HEK293T (cell line): ENCODE data around the gene SYNCRIP.
A peak's percentile ranks its signal among the peaks of the same experiment; 100 is the strongest.

Experiments
- CTCF ChIA-PET: fragments of 350-600 bp; formaldehyde crosslinking; extraction: SDS; loops from one replicate; lab custom pipeline; 2021; ENCODE audit warnings: antibody characterized with exemption, inconsistent platforms; lab: Yijun Ruan, JAX
- POLR2A ChIA-PET: fragments of 350-600 bp; formaldehyde crosslinking; extraction: SDS; loops from one replicate; lab custom pipeline; 2020; ENCODE audit warnings: antibody characterized with exemption, inconsistent platforms; lab: Yijun Ruan, JAX
- DNase-seq: peaks from one replicate; pipeline ENCODE4 v3.0.0; 2012; ENCODE audit warnings: mixed read lengths; ENCODE audit errors: extremely low spot score
- ARNT ChIP-seq: fragments of 450-650 bp; IDR thresholded peaks from 2 replicates; pipeline ENCODE4 v1.6.1; 2017; ENCODE audit warnings: mild to moderate bottlenecking
- BHLHE40 ChIP-seq: fragments of 450-650 bp; IDR thresholded peaks from 2 replicates; pipeline ENCODE4 v1.6.1; 2016; ENCODE audit warnings: mild to moderate bottlenecking, moderate library complexity, borderline replicate concordance
- CTBP1 ChIP-seq: fragments of 450-650 bp; IDR thresholded peaks from 2 replicates; pipeline ENCODE4 v1.6.1; 2016; ENCODE audit warnings: borderline replicate concordance
- ELF4 ChIP-seq: fragments of 450-650 bp; IDR thresholded peaks from 2 replicates; pipeline ENCODE4 v1.6.1; 2017; ENCODE audit warnings: antibody characterized with exemption
- FOXA1 ChIP-seq: fragments of 450-650 bp; IDR thresholded peaks from 2 replicates; pipeline ENCODE4 v1.6.1; 2016; ENCODE audit warnings: mild to moderate bottlenecking
- FOXK2 ChIP-seq: fragments of 450-650 bp; IDR thresholded peaks from 2 replicates; pipeline ENCODE4 v1.6.1; 2016; ENCODE audit warnings: mild to moderate bottlenecking
- FOXM1 ChIP-seq: fragments of 450-650 bp; IDR thresholded peaks from 2 replicates; pipeline ENCODE4 v1.6.1; 2017; ENCODE audit warnings: mild to moderate bottlenecking, borderline replicate concordance
- HDGF ChIP-seq: fragments of 450-650 bp; IDR thresholded peaks from 2 replicates; pipeline ENCODE4 v1.6.1; 2017; ENCODE audit warnings: antibody characterized with exemption, borderline replicate concordance
- L3MBTL2 ChIP-seq: fragments of 450-650 bp; conservative IDR thresholded peaks from 2 replicates; pipeline ENCODE4 v1.6.1; 2016; ENCODE audit warnings: mild to moderate bottlenecking
- LEF1 ChIP-seq: fragments of 450-650 bp; IDR thresholded peaks from 2 replicates; pipeline ENCODE4 v1.6.1; 2017; ENCODE audit warnings: mild to moderate bottlenecking, borderline replicate concordance
- NFRKB ChIP-seq: fragments of 450-650 bp; IDR thresholded peaks from 2 replicates; pipeline ENCODE4 v1.6.1; 2016; ENCODE audit warnings: mild to moderate bottlenecking, moderate library complexity
- PKNOX1 ChIP-seq: fragments of 450-650 bp; IDR thresholded peaks from 2 replicates; pipeline ENCODE4 v1.6.1; 2016
- SP1 ChIP-seq: fragments of 450-650 bp; IDR thresholded peaks from 2 replicates; pipeline ENCODE4 v1.6.1; 2017
- SUZ12 ChIP-seq: fragments of 450-650 bp; IDR thresholded peaks from 2 replicates; pipeline ENCODE4 v1.6.1; 2016; ENCODE audit warnings: mild to moderate bottlenecking
- TARDBP ChIP-seq: fragments of 450-650 bp; IDR thresholded peaks from 2 replicates; pipeline ENCODE4 v1.6.1; 2016
- ZNF384 ChIP-seq: fragments of 450-650 bp; IDR thresholded peaks from 2 replicates; pipeline ENCODE4 v1.6.1; 2016

SYNCRIP gene

GRCh38 chr6:85672623-85673022 is 29.9 kb upstream of the SYNCRIP start:
- TF ChIP-seq FOXM1, result no peak
- TF ChIP-seq FOXK2, result no peak
- TF ChIP-seq LEF1, result no peak
- TF ChIP-seq ELF4, result no peak
- CTCF ChIA-PET, result interaction anchor here (1.4 kb wide), 1 partner anchor 13 kb away, joined by 3 read pairs; no protein-coding TSS in a partner anchor
- DNase-seq, result no peak

GRCh38 chr6:85672050-85672449 is 29.4 kb upstream of the SYNCRIP start:
- ChIA-PET CTCF (interaction anchor here (0.6 to 1.4 kb wide), 2 partner anchors 12 to 135 kb away, joined by 3 read pairs; no protein-coding TSS in a partner anchor), POLR2A (interaction anchor here (2.6 kb wide), 1 partner anchor 29 kb away, joined by 14 read pairs; the partner anchor contains the start of gene SYNCRIP)
- TF ChIP-seq L3MBTL2 (no peak), PKNOX1 (no peak), FOXM1 (no peak), CTBP1 (no peak), ARNT (no peak), ZNF384 (no peak; the same call in 1 of the 2 replicates), LEF1 (no peak), ELF4 (no peak), BHLHE40 (no peak), FOXA1 (no peak), SUZ12 (no peak), SP1 (no peak), HDGF (no peak), TARDBP (no peak)
- DNase-seq, result no peak

More at GRCh38 chr6:85672623-85673022, 29.9 kb upstream of the SYNCRIP start:
- POLR2A ChIA-PET, result interaction anchor here (2.6 kb wide), 1 partner anchor 30 kb away, joined by 14 read pairs; the partner anchor contains the start of gene SYNCRIP

- DNase-seq, result no peak
- no peak for TF ChIP-seq FOXK2
- TF ChIP-seq SUZ12, result no peak
- no peak for TF ChIP-seq FOXM1
- no peak for TF ChIP-seq ELF4
- TF ChIP-seq LEF1, result no peak
- no peak for TF ChIP-seq HDGF
- TF ChIP-seq ZNF384, result no peak
- no peak for TF ChIP-seq ARNT
- TF ChIP-seq TARDBP, result no peak
- no peak for TF ChIP-seq CTBP1
- TF ChIP-seq BHLHE40, result no peak
- no peak for TF ChIP-seq PKNOX1
- TF ChIP-seq SP1, result no peak
- no peak for TF ChIP-seq L3MBTL2
- ChIA-PET POLR2A (interaction anchor here (1.0 to 2.0 kb wide), 3 partner anchors 8 to 28 kb away, joined by 3 to 19 read pairs (median 9); partner anchors contain the start of gene SYNCRIP), CTCF (interaction anchor here (0.6 kb wide), 1 partner anchor 20 kb away, joined by 3 read pairs; no protein-coding TSS in a partner anchor)
Observed at GRCh38 chr6:85670573-85670972, 27.9 kb upstream of the SYNCRIP start.

GRCh38 chr6:85669735-85670194 is 27.1 kb upstream of the SYNCRIP start:
- ChIA-PET POLR2A (interaction anchor here (1.0 to 2.0 kb wide), 3 partner anchors 8 to 27 kb away, joined by 3 to 19 read pairs (median 9); partner anchors contain the start of gene SYNCRIP), CTCF (no interaction called here)
- TF ChIP-seq LEF1, result no peak
- no peak for TF ChIP-seq CTBP1
- no peak for TF ChIP-seq HDGF
- TF ChIP-seq FOXA1, result no peak
- no peak for TF ChIP-seq ZNF384
- no peak for TF ChIP-seq FOXK2
- no peak for TF ChIP-seq L3MBTL2
- DNase-seq, result no peak

- no peak for DNase-seq
- ChIA-PET CTCF (no interaction called here), POLR2A (no interaction called here)
- TF ChIP-seq ELF4 (no peak), NFRKB (no peak), BHLHE40 (no peak), ARNT (no peak), L3MBTL2 (no peak), LEF1 (no peak), TARDBP (no peak), FOXK2 (no peak), FOXA1 (no peak), CTBP1 (no peak), ZNF384 (no peak), PKNOX1 (no peak), FOXM1 (no peak), SUZ12 (no peak), SP1 (no peak), HDGF (no peak)
Observed at GRCh38 chr6:85662251-85662650, 19.6 kb upstream of the SYNCRIP start.

- TF ChIP-seq FOXM1, result no peak
- TF ChIP-seq CTBP1, result no peak
- TF ChIP-seq ARNT, result no peak
- TF ChIP-seq TARDBP, result no peak
- TF ChIP-seq HDGF, result no peak
- no peak for TF ChIP-seq ELF4
- no peak for TF ChIP-seq BHLHE40
- no peak for TF ChIP-seq L3MBTL2
- no peak for TF ChIP-seq LEF1
- TF ChIP-seq ZNF384, result no peak
- TF ChIP-seq NFRKB, result no peak
- ChIA-PET CTCF (interaction anchor here (1.0 kb wide), 1 partner anchor 12 kb away, joined by 3 read pairs; no protein-coding TSS in a partner anchor), POLR2A (interaction anchor here (0.9 to 2.3 kb wide), 4 partner anchors 15 to 17 kb away, joined by 3 to 7 read pairs (median 5); partner anchors contain the start of gene SYNCRIP)
- DNase-seq, result peak; percentile 33
Observed at GRCh38 chr6:85660181-85660611, 17.5 kb upstream of the SYNCRIP start.
